ENCODE measurements around the gene SLC7A7. TPM values are rescaled to one million over a fixed set of nuclear protein-coding genes. Genes with fewer than 3 reads are reported as not detected.
"Not testable (repeated sequence)": the region's sequence is repeated elsewhere in the genome, so short reads cannot be mapped to it uniquely, and the experiment has no call there.

Gene SLC7A7
- total RNA-seq, 1 donor from 2014 or later: 4.6 TPM

- H3K27me3 ChIP-seq (ENCODE audit: low read depth): no peaks in the 10 kb centered on the region
- H3K9me3 ChIP-seq (replicated peaks): no peaks in the 10 kb centered on the region
- peak within 1 kb of the TSS; percentile 92 for H3K27ac ChIP-seq (replicated peaks)
- peaks cover 24% of the 10 kb centered on the region for H3K36me3 ChIP-seq
- peak; percentile 48 for TF ChIP-seq CTCF (IDR thresholded peaks at IDR 0.05; ENCODE audit: borderline replicate concordance)
- H3K4me3 ChIP-seq: peak within 1 kb of the TSS; percentile 87
- peaks cover 47% of the 10 kb centered on the region for H3K4me1 ChIP-seq
- peak; percentile 73 for DNase-seq
- intact Hi-C loops (cut with micrococcal nuclease): no loop called here
Observed at GRCh38 chr14:22836301-22837113, 21.3 kb upstream of the SLC7A7 start, which contains the start of gene MMP14. TSS of gene MMP14 (plus strand) at chr14:22836585. CDS start at chr14:22836818, 233 bp downstream.

DNA sequence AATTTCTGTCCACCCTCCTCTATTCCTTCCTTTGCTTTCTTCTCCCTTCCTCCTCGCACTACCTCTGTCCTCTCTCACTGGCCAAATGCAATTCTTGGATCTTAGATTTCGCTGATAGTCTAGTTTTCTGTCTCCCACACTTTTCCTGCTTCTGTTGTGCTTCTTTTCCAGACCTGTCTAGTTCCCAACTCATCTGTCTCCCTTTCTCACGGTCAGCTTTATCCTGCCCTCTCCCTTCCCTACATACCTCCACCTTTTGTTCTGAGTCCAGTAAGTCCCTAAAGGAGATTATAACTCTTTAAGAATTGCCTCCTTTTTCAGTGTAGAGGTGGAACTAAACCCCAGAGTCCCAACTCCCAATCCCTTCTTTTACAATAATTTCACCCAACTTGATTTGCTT, 20.3 kb upstream of the SLC7A7 start:
- peaks cover 51% of the 10 kb centered on the region for H3K4me1 ChIP-seq
- DNase-seq: no peak
- H3K9me3 ChIP-seq (replicated peaks): no peaks in the 10 kb centered on the region
- peak overlapping the region; percentile 92 for H3K27ac ChIP-seq (replicated peaks)
- H3K4me3 ChIP-seq: no peak overlapping the region
- intact Hi-C loops (cut with micrococcal nuclease): no loop called here
- H3K27me3 ChIP-seq (ENCODE audit: low read depth): no peaks in the 10 kb centered on the region
- no peak for TF ChIP-seq CTCF (IDR thresholded peaks at IDR 0.05; ENCODE audit: borderline replicate concordance)
- H3K36me3 ChIP-seq: peaks cover 18% of the 10 kb centered on the region

DNA sequence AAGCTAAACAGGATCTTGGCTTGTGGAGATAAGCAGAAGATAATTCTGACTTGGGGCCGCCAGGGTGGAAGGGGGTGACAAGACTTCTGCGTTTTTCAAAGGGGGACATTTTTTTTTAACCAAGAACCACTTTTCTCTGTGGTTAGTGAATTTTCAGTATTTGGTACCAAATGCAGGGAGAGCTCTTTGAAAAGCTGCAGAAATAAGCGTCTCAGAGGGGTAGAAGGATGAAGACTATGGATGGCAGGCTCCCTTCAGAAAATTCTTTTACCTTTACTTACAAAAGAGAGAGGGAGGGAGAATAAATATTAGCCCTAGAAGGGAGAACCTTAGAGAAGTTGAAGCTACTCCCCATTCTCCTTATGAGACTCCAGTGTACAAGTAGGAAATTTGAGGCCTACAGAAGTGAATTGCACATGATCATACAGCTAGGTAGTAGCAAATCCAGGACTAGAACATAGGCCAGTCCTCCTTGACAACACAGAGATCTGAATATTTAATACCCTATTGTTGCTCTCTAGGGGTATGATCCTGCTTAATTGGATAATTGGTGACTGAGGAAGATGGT, 15.3 kb upstream of the SLC7A7 start:
- H3K4me3 ChIP-seq: peak overlapping the region; percentile 98
- peak overlapping the region; percentile 89 for H3K27ac ChIP-seq (replicated peaks)
- no peaks in the 10 kb centered on the region for H3K27me3 ChIP-seq (ENCODE audit: low read depth)
- no peaks in the 10 kb centered on the region for H3K9me3 ChIP-seq (replicated peaks)
- no peak for DNase-seq
- H3K36me3 ChIP-seq: peaks cover 18% of the 10 kb centered on the region
- H3K4me1 ChIP-seq: peaks cover 12% of the 10 kb centered on the region
- intact Hi-C loops (cut with micrococcal nuclease): no loop called here
- no peak for TF ChIP-seq CTCF (IDR thresholded peaks at IDR 0.05; ENCODE audit: borderline replicate concordance)

GRCh38 chr14:22829661-22830442, 14.6 kb upstream of the SLC7A7 start, which contains the start of gene MRPL52:
TSS of gene MRPL52 (plus strand) at chr14:22829887. CDS start at chr14:22829913, 26 bp downstream.
- peak; percentile 89 for DNase-seq
- peaks cover 12% of the 10 kb centered on the region for H3K4me1 ChIP-seq
- H3K9me3 ChIP-seq (replicated peaks): no peaks in the 10 kb centered on the region
- intact Hi-C loops (cut with micrococcal nuclease): no loop called here
- peak within 1 kb of the TSS; percentile 98 for H3K4me3 ChIP-seq
- H3K36me3 ChIP-seq: peaks cover 17% of the 10 kb centered on the region
- H3K27me3 ChIP-seq (ENCODE audit: low read depth): no peaks in the 10 kb centered on the region
- no peak for TF ChIP-seq CTCF (IDR thresholded peaks at IDR 0.05; ENCODE audit: borderline replicate concordance)
- H3K27ac ChIP-seq (replicated peaks): peak within 1 kb of the TSS; percentile 89

- Histone ChIP-seq H3K4me3 (peak overlapping the region; percentile 98), H3K27ac (replicated peaks) (peak overlapping the region; percentile 89), H3K4me1 (peaks cover 12% of the 10 kb centered on the region), H3K36me3 (peaks cover 10% of the 10 kb centered on the region)
- H3K27me3 ChIP-seq (ENCODE audit: low read depth); intact Hi-C loops (cut with micrococcal nuclease); DNase-seq; H3K9me3 ChIP-seq (replicated peaks): not testable (repeated sequence)
Observed at GRCh38 chr14:22829076-22829660, 13.9 kb upstream of the SLC7A7 start.
